HG02884 (cell line): ENCODE data around the gene ALDOA.
"Not testable (repeated sequence)": the region's sequence is repeated elsewhere in the genome, so short reads cannot be mapped to it uniquely, and the experiment has no call there.

Experiments
- ATAC-seq: cut with Tn5 transposase; IDR thresholded peaks from one replicate; pipeline ENCODE4 v1.9.1; 2021; ENCODE audit warnings: mild to moderate bottlenecking, moderate library complexity; ENCODE audit not compliant: unreplicated experiment

Gene ALDOA

DNA sequence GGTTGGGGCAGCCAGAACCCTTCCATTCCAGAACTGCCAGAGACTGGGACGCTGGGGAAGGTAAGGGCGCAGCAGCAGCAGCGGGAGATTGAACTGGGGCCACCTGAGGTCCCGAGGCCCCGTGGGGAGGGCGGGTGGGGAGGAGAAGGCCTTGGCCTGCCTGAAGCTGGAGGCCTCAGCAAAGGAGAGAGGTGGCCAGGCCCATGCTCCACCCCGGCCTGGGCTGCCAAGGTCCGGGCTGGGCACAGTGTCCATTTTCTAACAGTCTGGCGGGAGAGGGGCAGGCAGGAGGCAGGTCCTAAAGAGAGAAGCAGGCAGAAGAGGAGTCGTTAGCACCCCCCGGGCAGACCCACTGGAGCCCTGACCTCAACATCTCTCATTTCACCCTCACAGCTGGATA, 48.9 kb downstream of the ALDOA start:
- no peak for ATAC-seq

DNA sequence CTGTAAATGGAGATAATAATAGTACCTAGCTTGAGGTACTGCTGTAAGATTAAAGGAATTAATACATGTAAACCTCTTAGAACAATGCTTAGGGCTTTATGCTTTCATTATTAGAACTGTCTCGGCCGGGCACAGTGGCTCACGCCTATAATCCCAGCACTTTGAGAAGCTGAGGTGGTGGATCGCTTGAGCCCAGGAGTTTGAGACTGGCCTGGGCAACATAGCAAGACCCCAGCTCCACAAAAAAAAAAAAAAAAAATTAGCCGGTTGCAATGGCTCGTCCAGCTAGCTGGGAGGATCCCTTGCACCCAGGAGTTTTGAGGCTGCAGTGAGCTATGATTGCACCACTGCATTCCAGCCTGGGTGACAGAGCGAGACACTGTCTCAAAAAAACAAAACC, 49.3 kb downstream of the ALDOA start:
- not testable (repeated sequence) for ATAC-seq

DNA sequence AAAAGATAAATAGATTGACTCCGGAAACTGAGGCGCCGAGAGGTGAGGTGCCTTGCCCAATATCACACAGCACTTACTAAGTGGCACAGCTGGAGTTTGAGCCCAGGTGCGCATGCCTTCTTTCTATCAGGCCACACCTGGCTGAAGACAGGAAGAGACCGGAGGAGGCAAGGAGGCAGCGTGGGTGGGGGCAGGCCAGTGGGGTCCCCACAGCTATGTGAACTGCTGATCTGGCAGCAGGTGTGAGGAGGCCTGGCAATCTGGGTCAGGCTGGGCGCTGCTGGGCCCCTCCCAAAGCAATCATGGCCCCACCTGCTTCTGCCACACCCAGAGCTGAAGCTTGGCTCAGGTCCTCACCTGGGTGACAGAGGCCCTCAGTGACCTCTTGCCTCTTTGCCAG, 49.7 kb downstream of the ALDOA start:
- ATAC-seq = no peak

DNA sequence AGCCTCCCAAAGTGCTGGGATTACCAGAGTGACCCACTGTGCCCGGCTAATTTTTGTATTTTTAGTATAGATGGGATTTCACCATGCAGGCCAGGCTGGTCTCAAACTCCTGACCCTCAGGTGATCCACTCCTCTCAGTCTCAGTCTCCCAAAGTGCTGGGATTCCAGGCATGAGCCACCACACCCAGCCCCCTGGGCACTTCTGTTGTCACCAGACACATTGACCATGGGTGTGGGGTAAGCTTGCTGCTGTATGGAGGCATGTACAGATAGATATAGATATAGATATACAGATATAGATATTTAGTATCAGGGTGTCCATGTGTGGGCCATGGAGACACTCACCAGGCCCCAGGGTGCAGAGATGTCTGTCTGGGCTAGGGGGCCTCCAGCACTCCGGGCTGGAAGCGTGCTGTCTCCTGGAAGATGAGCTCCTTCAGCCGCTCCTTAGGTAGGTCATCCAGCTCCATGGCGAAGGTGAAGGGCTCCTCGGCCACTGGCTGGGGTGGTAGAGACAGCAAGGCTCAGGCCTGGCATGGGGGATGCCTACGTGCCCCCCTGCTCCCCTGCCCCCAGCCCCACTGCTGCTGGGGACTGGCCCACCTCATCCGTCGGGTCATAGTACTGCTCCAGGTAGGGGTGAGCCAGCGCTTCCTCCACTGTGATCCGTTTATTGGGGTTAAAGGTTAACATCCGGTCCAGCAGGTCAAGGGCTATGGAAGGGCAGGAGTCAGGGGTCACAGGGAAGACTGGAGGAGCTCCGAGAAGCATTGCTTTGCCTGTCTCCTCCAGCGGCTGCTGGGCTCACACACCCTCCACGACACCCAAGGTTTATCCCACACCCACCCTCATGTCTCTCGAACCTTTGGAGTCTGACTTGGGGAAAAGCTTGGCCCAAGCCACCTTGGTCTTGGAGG, 51.0 kb downstream of the ALDOA start:
- ATAC-seq = no peak

DNA sequence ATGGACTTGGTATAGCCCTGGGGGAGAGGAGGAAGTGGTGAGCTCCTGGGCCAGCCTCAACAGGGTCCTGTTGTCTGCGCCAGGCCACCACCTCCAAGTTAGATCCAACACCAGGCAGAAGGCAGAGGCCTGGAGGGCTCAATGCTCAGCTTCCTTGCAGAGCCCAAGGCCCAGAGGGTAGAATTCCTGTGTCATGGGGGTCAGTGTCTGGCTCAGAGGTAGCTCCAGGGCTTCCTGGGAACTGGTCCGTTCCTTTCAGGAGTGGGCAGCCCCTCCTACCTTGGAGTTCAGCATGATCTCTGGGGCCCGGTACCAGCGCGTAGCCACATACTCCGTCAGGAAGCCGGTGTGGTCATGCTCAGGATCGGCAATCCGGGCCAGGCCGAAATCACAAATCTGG, 52.2 kb downstream of the ALDOA start:
- no peak for ATAC-seq

DNA sequence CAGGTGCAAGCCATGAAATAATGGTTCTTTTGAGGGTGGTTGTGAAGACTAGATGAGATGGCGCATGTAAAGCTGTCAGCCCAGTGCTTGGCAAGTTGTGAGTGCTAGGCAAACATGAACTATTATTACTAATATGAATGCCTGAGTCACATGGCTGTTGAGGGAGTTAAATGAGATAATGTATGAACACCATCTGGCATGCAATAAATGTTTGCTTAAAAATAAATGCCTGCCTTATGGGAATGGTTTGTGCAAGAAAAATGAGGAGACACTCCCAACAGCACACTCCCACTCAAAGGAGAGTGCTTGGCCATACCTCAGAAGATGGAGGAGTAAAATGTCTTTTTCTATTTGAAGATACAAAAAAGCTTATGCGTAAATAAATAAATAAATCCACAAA, 53.9 kb downstream of the ALDOA start:
- no peak for ATAC-seq
